ENCODE data around the gene IGLL1. TPM values are rescaled to one million over a fixed set of nuclear protein-coding genes. Genes with fewer than 3 reads are reported as not detected.

IGLL1 gene
- total and polyA plus RNA-seq, 2 experiments from 2014 or later = not detected

- Histone ChIP-seq H3K4me3 (no peak overlapping the region), H3K27me3 (ENCODE audit: insufficient read depth) (no peaks in the 10 kb centered on the region), H3F3A (replicated peaks; ENCODE audit: low read depth) (no peaks in the 10 kb centered on the region), H3K4me1 (ENCODE audit: insufficient read depth) (no peaks in the 10 kb centered on the region), H4K20me1 (replicated peaks; ENCODE audit: insufficient read depth) (no peaks in the 10 kb centered on the region), H3K4me2 (no peak overlapping the region), H3K27ac (ENCODE audit: low read depth) (no peak overlapping the region), H3K36me3 (ENCODE audit: insufficient read depth) (no peaks in the 10 kb centered on the region), H3K79me2 (replicated peaks; ENCODE audit: insufficient read depth) (no peaks in the 10 kb centered on the region), H2AFZ (no peak overlapping the region), H3K9me2 (ENCODE audit: insufficient read depth) (no peaks in the 10 kb centered on the region)
- H3K36me3 Mint-ChIP-seq (ENCODE audit: low read depth) = no peaks in the 10 kb centered on the region; the same call in 2 of the 3 replicates
- no peak overlapping the region for H3K27ac Mint-ChIP-seq
- ATAC-seq = no peak
- peaks cover 25% of the 10 kb centered on the region for H3K27me3 Mint-ChIP-seq (ENCODE audit: insufficient read depth, low read depth, poor library complexity)
- DNase-seq (ENCODE audit: low spot score) = no peak
- H3K4me3 Mint-ChIP-seq = no peak overlapping the region
- no peak for TF ChIP-seq ZNF331 (CRISPR knock-in tag; IDR thresholded peaks at IDR 0.05; ENCODE audit: low read depth)
- TF ChIP-seq ZNF114 (CRISPR knock-in tag; IDR thresholded peaks at IDR 0.05) = no peak
- no peak for TF ChIP-seq EZH2phosphoT487 (IDR thresholded peaks at IDR 0.05; ENCODE audit: unreplicated experiment)
- no peak for TF ChIP-seq EZH2 (IDR thresholded peaks at IDR 0.05; ENCODE audit: low read depth, unreplicated experiment)
- TF ChIP-seq STAT1 (IDR thresholded peaks at IDR 0.05; ENCODE audit: unreplicated experiment) = no peak
- no peak for TF ChIP-seq JUNB (IDR thresholded peaks at IDR 0.05; ENCODE audit: unreplicated experiment)
- TF ChIP-seq CREB1 (CRISPR knock-in tag; IDR thresholded peaks at IDR 0.05; ENCODE audit: low read depth) = no peak
- TF ChIP-seq ZNF462 (CRISPR knock-in tag; IDR thresholded peaks at IDR 0.05) = no peak
- no peak for TF ChIP-seq REST (IDR thresholded peaks at IDR 0.05; ENCODE audit: unreplicated experiment)
- TF ChIP-seq CTCF (conservative IDR thresholded peaks at IDR 0.05; ENCODE audit: low read depth in 2 of 2) = no peak
- TF ChIP-seq NANOG (IDR thresholded peaks at IDR 0.05; ENCODE audit: borderline replicate concordance) = no peak
- TF ChIP-seq POLR2AphosphoS5 (IDR thresholded peaks at IDR 0.05; ENCODE audit: low read depth) = no peak
- no peak for TF ChIP-seq ETS1 (IDR thresholded peaks at IDR 0.05)
- H3K4me1 Mint-ChIP-seq = no peaks in the 10 kb centered on the region; the same call in 2 of the 3 replicates
- no peaks in the 10 kb centered on the region; the same call in 2 of the 3 replicates for H3K9me3 Mint-ChIP-seq
Measured at GRCh38 chr22:23574877-23575276, 5.2 kb downstream of the IGLL1 start.

Data from GM23338 (cell line).